ENCODE measurements around the gene KCNN4.
A peak's percentile ranks its signal among the peaks of the same experiment; 100 is the strongest.

The KCNN4 gene

DNA sequence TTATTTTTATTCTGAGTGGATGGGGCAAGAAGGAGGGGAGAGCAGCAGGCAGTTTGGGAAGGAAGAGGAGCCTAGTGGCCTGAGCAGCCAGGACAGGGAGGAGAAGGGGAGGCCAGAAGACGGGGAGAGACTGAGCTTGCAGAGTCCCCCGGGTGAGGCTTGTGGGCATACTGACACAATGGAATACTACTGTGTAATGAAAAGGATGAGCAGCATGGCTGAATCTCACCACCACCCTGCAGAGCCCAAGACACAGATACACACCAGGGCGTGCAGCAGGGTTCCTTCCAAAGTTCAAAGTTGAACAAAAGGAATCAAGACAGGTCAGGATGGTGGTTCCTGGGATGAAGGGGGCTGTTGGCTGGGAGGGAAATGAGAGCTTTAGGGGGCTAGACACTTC is 18.0 kb downstream of the KCNN4 start:
- ChIA-PET CTCF (interaction anchor here (0.5 to 1.6 kb wide), 3 partner anchors 22 to 931 kb away, joined by 3 to 11 read pairs (median 3); no protein-coding TSS in a partner anchor), POLR2A (ENCODE audit: low non-redundant PET) (no interaction called here)
- peak overlapping the region; percentile 95; the same call in 1 of the 2 replicates for H3K27ac ChIP-seq
- no peak for DNase-seq (ENCODE audit: low spot score)
- TF ChIP-seq, protein P1, sequence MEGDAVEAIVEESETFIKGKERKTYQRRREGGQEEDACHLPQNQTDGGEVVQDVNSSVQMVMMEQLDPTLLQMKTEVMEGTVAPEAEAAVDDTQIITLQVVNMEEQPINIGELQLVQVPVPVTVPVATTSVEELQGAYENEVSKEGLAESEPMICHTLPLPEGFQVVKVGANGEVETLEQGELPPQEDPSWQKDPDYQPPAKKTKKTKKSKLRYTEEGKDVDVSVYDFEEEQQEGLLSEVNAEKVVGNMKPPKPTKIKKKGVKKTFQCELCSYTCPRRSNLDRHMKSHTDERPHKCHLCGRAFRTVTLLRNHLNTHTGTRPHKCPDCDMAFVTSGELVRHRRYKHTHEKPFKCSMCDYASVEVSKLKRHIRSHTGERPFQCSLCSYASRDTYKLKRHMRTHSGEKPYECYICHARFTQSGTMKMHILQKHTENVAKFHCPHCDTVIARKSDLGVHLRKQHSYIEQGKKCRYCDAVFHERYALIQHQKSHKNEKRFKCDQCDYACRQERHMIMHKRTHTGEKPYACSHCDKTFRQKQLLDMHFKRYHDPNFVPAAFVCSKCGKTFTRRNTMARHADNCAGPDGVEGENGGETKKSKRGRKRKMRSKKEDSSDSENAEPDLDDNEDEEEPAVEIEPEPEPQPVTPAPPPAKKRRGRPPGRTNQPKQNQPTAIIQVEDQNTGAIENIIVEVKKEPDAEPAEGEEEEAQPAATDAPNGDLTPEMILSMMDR (conservative IDR thresholded peaks at IDR 0.05; ENCODE audit: low read depth) = no peak

DNA sequence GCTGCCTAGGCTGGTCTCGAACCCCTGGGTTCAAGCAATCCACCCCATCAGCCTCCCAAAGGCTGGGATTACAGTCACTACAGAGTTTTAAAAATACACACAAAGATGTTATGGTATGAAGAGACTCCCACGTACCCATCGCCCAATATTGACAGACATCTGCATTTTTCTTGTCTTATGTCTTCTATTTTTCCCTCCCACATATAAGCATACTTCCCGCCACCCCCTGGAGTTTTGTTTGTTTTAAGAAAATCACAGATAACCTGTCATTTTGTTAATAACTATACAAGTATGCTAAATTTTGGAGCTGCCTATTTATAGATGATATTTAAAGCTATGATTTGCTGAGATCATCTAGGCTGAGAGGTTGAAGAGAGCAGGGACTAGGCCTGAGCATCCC is 19.8 kb downstream of the KCNN4 start:
- TF ChIP-seq, protein P1 (conservative IDR thresholded peaks at IDR 0.05; ENCODE audit: low read depth) = no peak
- ChIA-PET CTCF (interaction anchor here (0.6 to 0.7 kb wide), 2 partner anchors 72 to 74 kb away, joined by 3 to 7 read pairs; no protein-coding TSS in a partner anchor), POLR2A (ENCODE audit: low non-redundant PET) (no interaction called here)
- DNase-seq (ENCODE audit: low spot score) = no peak
- peak overlapping the region; percentile 55 for H3K27ac ChIP-seq

DNA sequence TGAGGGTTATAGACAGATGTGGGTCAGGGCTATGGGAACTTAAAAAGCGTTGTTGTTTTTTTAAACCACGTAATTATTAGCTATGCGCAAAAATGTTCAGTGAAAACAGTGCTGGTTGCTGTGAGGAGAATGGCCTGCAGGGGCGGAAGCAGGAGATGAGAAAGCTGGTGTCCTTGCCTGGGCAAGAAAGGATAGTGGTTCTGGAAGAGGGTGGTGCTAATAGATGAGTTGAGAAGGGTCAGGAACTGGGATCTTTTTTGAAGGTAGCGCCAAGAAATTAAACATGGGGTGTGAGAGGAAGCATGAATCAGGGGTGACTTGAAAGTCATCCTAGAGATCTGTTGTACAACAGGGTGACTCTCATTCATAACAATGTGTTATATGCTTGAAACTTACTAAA is 21.3 kb downstream of the KCNN4 start:
- POLR2A ChIA-PET (ENCODE audit: low non-redundant PET) = no interaction called here
- CTCF ChIA-PET = interaction anchor here (0.6 to 0.9 kb wide), 2 partner anchors 14 to 74 kb away, joined by 3 to 5 read pairs; no protein-coding TSS in a partner anchor
- H3K27ac ChIP-seq = peak overlapping the region; percentile 100; the same call in 1 of the 2 replicates
- DNase-seq (ENCODE audit: low spot score) = peak; percentile 86
- TF ChIP-seq, protein P1 (conservative IDR thresholded peaks at IDR 0.05; ENCODE audit: low read depth) = peak; percentile 62

DNA sequence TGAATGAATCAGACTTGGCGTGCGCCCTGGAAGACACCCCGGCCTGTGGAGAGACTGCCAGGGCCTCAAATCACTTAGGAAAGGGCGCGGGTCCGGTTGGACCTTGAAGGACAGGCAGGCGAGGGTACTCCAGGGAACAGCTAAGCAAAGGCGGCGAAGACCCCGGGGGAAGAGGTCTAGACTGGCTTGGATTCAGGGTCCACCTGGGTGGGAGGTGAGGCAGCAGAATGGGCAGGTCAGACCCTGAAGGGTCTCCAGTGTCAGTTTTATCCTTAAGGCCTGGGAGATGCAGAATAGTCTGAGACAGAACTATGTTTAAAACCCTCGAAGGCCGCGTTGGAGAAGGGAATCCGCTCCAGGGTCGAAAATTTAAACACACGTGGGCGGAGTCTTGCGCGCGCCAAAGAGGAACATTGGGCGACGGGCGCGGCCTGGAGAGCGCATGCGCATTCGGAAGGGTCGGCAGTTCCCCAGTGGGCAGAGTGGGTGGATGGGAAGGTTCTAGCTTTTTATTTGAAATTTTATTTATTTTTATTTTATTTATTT is 25.4 kb downstream of the KCNN4 start:
- peak overlapping the region; percentile 100 for H3K27ac ChIP-seq
- ChIA-PET CTCF (interaction anchor here (2.0 kb wide), 1 partner anchor 10 kb away, joined by 8 read pairs; no protein-coding TSS in a partner anchor), POLR2A (ENCODE audit: low non-redundant PET) (interaction anchor here (1.0 kb wide), 1 partner anchor 45 kb away, joined by 3 read pairs; no protein-coding TSS in a partner anchor)
- peak; percentile 66 for DNase-seq (ENCODE audit: low spot score)
- TF ChIP-seq, protein P1 (conservative IDR thresholded peaks at IDR 0.05; ENCODE audit: low read depth) = no peak

DNA sequence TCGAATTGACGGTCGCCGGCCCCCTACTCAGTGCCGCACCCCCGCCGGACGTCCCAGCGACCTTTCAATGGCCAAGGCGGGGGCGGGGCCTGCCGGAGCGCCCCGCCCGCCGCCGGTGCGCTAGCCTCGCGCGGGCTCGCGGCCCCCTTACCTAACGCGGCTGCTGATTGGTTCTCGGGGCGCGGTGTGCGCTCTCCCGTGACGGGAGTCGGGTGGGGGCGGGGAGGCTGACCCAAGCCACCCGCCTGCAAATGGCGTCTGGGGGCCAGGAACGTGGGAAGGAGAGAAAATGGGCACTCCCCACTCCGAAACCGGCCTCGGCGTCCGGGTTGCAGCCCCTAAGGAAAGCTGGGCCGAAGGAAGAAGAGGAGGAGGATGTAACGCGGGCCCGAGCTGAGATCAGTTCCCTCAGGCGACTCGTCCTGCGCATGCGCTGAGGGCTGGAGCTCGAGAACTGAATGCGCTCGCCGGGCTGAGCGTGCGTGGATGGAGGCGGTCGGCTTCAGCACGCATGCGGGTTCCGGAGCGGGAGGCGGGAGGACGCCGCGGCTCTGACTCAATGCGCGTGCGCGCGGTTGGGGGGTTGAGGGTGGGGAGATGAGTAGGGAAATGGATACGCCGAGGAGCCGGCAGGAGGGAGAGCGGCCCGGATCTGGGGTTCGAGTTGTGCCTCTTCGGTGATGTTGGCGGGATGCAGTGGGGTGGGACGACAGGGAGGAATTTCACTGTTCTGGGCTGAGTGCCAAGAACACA is 26.1 kb downstream of the KCNN4 start, which contains the start of gene SMG9:
Gene SMG9, minus strand, starts transcription at position 460 of the 753 bp plus-strand sequence. CDS start 4,221 bp downstream, outside the sequence.
- ChIA-PET CTCF (interaction anchor here (0.6 to 2.0 kb wide), 5 partner anchors 9 to 59 kb away, joined by 3 to 8 read pairs (median 4); no protein-coding TSS in a partner anchor), POLR2A (ENCODE audit: low non-redundant PET) (interaction anchor here (0.7 to 1.3 kb wide), 3 partner anchors 11 to 1859 kb away, joined by 3 to 6 read pairs (median 3); no protein-coding TSS in a partner anchor)
- DNase-seq (ENCODE audit: low spot score) = peak; percentile 98
- peak within 1 kb of the TSS; percentile 100 for H3K27ac ChIP-seq
- TF ChIP-seq, protein P1 (conservative IDR thresholded peaks at IDR 0.05; ENCODE audit: low read depth) = no peak

DNA sequence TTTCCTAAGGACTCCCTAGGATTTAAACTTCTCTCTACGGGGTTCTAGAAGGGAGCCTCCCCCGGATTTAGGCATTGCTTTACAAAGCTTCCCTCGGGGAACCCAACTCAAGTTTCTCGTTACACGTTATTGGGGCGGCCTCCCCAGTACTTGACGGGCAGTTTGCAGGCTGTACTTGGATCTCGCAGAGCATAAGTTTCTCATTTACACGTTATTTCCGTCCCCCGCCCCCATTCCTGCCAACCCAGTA is 26.6 kb downstream of the KCNN4 start:
- POLR2A ChIA-PET (ENCODE audit: low non-redundant PET) = interaction anchor here (1.3 kb wide), 1 partner anchor 11 kb away, joined by 6 read pairs; no protein-coding TSS in a partner anchor
- CTCF ChIA-PET = interaction anchor here (0.6 to 2.0 kb wide), 5 partner anchors 9 to 158 kb away, joined by 3 to 8 read pairs (median 4); partner anchors contain the start of gene IRGQ
- TF ChIP-seq, protein P1 (conservative IDR thresholded peaks at IDR 0.05; ENCODE audit: low read depth) = no peak
- no peak for DNase-seq (ENCODE audit: low spot score)
- H3K27ac ChIP-seq = peak overlapping the region; percentile 100

Data from RWPE1 (cell line).